Islet precursor cell (in vitro differentiated cells): ENCODE measurements around the gene PCGF2.
"Not testable (repeated sequence)": the region's sequence is repeated elsewhere in the genome, so short reads cannot be mapped to it uniquely, and the experiment has no call there.

Experiments
- DNase-seq: peaks from one replicate; pipeline ENCODE4 v3.0.0-alpha.2; 2018

The PCGF2 gene

DNA sequence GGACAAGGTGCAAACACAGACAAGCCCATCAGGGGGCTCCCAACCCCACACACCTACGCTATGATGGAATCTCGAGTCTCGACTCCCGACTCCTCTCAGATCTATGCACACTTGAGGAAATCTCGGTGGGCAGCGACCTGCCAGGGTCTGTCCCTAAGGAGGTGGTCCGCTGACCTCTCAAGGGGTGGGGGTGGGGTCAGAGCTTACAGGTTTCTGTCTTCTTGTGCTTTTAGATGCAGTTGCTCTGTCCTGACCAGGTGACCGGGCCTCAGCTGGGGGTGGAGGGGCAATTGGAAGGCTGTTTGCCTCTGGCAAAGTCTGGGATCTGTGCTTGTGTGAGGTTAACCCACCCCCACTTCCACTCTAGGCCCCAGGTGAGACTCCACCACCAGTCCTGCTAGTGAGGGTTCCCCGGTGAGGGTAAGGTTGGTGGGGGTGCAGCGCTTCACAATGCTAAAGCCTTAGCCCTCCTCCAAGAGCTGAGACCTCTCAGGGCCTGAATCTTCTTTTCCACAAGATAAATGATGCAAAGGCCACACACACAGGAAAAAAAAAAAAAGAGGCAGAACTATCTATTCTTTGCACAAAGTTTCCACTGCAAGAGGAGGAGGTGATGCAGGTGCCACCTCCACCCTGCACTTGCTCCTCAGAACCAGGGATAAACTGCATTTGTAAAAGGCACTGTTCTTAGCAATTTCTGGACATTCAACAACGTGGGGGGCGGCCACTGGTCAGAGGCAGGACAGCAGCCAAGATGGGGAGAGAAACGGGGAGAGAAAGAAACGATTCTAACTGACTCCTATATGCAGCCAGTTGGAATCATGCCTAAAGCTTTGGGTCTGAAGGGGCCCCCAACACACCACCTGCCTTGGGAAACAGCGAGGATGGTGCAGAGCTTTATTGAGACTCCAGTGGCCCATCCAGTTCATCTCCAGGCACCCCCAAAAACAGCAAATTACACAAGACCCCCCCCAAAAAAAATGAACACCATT is 13.9 kb downstream of the PCGF2 start:
- DNase-seq = no peak

GRCh38 chr17:38733282-38733981 is 14.7 kb downstream of the PCGF2 start:
- no peak for DNase-seq

- no peak for DNase-seq
These were observed 15.5 kb downstream of the PCGF2 start for GRCh38 chr17:38732376-38733281.

DNA sequence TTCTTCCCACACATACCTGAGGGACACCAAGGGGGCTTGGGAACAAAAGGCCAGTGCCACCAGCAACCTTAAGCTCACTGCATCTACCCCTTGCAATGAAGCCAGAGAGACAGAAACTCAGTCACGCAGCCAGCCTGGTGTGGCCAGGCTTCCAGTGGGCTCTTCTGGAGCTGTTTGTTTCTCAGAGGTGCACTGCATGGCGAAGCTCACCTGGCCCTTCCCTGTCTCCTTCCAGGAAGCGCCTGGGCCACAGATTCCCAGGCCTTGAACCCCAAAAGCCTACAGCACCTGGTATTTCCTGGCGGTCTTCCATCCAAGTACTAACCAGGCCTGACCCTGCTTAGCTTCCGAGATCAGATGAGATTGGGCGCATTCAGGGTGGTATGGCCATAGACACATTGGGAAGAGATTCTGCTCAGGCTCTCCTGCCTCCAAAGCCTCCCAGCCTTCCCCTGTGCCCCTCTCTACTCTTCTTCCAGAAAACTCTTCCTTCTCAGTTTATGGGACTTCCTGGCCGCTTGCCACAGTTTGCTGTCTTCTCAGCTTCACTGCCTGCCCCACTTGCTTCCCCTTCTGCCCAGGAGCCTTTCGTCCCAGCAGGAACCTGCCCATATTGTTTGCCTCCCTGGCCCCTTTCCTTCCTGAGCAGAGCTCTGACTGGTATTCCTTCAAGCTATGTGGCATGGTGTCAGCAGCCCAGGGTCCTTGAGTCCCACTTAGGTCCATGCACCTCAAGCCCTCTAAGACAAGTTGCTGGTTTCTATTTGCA is 16.4 kb downstream of the PCGF2 start:
- DNase-seq = no peak

GRCh38 chr17:38730526-38731379 is 17.4 kb downstream of the PCGF2 start:
- peak; percentile 82 for DNase-seq

GRCh38 chr17:38729886-38730525 is 18.1 kb downstream of the PCGF2 start, which contains the start of gene CISD3:
Gene CISD3, plus strand, starts transcription at chr17:38730341. Its CDS starts 18 bp downstream, at chr17:38730359.
- DNase-seq = peak; percentile 93

GRCh38 chr17:38729368-38729885 is 18.7 kb downstream of the PCGF2 start:
- no peak for DNase-seq

DNA sequence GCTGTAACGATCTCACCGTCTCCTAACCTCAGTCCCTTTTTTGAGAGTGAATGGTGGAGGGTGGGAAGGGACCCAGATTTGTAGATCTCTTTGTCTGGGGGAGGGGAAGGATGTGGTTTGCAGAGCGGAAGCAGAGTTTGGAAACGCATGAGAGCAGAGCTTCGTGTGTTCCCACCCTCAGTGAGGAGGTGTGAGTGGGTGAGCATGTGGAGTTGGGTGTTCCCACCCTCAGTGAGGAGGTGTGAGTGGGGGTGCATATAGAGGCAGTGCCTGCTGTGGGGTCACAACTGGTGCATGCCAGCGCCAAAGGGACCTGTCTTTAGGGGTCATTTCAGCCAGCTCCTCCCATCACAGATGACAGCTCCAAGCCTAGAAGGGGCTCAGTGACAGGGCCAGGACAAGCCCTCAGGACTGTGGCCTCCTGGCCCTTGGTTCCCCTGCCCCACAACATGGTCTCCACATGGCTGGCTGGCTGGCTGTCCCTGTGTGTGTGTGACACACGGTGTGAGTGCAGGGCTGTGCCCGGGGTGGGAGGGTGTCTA is 19.8 kb downstream of the PCGF2 start:
- DNase-seq = no peak

GRCh38 chr17:38727736-38728135 is 20.4 kb downstream of the PCGF2 start:
- DNase-seq = no peak

GRCh38 chr17:38726145-38726544 is 22.0 kb downstream of the PCGF2 start:
- not testable (repeated sequence) for DNase-seq

DNA sequence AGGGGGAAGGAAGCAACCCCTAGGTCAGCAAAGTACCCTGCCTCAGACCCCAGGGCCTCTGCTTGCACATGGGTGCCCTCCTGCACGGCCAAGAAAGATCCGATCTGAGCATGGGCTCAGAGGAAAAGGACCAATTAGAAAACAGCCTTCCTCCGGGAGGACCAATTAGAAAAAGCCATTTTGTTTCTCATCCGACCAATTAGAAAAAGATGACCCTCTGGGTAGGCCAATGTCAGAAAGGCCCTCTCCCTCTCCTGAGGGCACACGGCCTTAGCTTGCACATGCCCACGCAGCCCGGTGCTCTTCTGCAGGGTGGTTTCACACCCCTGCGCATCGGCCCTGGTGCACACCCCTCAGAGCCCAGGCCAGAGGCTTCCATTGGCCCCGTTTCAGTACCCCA is 23.1 kb downstream of the PCGF2 start:
- no peak for DNase-seq

GRCh38 chr17:38724337-38724988 is 23.7 kb downstream of the PCGF2 start:
- no peak for DNase-seq

GRCh38 chr17:38721802-38722201 is 26.3 kb downstream of the PCGF2 start:
- no peak for DNase-seq

DNA sequence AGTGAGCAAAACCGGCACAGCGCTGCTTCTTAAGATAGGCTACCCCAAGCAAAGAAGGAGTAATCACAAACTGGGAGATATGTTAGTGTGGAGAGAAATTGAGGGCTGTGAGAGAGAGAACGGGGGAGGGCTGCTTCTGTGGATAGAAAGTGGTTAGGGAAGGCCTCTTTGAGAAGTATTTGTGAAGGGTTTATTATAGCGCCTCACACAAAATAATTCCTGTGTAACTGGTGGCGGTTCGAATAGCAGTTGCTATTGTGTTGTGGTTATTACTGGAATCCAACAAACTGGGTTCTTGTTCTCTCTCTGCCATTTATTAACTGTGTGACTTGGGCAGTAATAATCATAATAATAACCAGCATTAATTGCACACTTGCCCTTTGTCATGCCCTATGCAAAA is 27.2 kb downstream of the PCGF2 start:
- no peak for DNase-seq

DNA sequence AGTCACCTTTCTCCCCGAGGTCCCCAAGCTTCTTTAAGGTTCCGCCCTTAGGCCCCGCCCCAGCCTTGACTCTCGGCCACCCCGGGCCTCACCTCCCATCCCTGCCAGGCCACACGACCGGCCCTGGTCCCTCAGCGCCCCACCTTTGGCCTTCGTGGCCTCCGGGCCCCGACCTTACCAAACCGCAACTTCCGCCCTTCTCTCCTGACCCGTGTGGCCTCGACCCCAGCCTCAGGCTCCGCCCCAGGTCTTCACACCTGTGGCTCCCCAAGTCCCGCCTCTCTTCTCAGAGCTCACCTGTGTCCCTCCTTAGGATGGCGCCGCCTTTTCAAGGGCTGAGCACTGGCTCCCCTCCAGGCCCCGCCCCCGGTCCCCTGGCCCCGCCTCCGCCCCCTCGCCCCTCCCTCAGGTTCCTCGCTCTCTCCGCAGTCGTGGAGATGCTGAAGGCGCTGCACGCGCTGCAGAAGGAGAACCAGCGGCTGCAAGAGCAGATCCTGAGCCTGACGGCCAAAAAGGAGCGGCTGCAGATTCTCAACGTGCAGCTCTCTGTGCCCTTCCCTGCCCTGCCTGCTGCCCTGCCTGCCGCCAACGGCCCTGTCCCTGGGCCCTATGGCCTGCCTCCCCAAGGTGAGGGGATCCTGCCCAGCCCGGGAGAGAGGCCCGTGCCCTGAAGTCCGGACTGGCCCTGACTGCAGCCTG is 28.0 kb downstream of the PCGF2 start:
- peak; percentile 93 for DNase-seq

DNA sequence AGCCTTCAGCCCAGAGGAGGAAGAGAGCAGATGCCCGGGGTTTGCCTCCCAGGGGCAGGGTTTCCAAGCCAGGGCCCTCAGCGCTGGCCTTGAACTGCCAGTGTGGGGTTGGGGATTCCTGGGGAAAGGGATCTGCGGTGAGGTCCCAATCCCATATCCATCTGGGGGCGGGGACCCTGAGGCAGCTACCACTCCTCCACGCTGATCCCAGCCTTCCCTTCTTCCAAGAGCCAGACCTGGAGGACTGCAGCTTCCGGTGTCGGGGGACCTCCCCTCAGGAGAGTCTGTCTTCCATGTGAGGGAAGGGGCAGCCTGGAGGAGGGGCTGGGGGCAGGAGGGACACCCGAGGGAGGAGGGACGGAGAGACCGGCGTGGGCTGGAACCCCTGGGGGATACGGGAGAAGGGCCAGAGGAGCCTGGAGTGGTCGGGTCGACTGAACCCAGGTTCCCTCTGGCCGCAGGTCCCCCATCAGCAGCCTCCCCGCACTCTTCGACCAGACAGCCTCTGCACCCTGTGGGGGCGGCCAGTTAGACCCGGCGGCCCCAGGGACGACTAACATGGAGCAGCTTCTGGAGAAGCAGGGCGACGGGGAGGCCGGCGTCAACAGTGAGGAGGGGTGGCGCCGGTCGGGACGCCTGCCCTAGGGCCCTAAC is 28.7 kb downstream of the PCGF2 start:
- peak; percentile 89 for DNase-seq

GRCh38 chr17:38717139-38717745 is 30.9 kb downstream of the PCGF2 start:
- DNase-seq = no peak
